Smooth muscle cell of bladder (primary cell): Measurements from ENCODE around the gene ARMC7. TPM values are rescaled to one million over a fixed set of nuclear protein-coding genes. Genes with fewer than 3 reads are reported as not detected.

ENCODE experiments used
- total RNA-seq: library from RNA; depleted of rRNA; stranded (reverse); fragments of >200 nt; gene quantifications from 2 replicates; pipeline ENCODE4 v1.2.3, GENCODE V29; 2014

ARMC7 gene
- 2.1 and 2.2 TPM in 2 replicates for total RNA-seq

DNA sequence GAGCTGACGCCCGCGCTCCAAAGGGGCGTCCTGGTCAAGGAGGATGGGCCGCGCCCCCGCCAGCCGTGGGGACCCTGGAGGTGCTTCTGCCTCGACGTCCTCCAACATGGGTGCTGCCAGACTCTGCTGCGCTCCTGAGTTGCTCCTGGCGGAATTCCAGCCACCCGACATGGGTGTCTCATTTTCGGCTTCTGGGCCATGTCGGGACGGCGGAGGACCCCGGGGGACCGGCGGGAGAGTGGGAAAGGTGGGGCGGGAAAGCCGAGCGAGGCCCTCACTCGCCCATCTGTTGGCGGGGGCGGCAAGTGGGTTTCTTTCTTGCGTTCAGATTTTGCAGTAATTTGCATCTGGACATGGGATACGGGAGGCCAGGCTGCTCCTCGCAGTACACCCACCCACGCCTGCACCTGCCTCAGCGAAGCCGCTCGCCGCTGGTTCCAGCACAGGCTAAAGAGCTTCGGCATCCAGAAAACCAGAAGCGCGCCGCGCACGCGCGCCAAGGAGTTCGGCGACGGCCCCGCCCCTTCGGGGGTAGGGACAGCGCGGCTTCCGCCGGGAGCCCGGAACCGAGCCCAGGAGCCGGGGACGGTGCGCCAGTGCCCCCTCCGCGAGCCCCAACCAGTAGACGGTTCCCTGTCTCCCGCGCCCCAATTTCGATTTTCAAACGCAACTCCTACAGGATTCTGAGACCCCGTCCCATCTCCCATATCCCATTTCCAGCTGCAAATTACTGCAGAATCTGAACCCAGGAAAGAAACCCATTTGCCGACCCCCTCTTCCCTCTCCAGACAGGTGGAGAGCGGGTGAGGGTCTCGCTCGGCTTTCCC, at the start of gene ARMC7:
Gene ARMC7 (plus strand): TSS at position 563 of the 827 bp plus-strand sequence. CDS start 320 bp downstream, outside the sequence.

DNA sequence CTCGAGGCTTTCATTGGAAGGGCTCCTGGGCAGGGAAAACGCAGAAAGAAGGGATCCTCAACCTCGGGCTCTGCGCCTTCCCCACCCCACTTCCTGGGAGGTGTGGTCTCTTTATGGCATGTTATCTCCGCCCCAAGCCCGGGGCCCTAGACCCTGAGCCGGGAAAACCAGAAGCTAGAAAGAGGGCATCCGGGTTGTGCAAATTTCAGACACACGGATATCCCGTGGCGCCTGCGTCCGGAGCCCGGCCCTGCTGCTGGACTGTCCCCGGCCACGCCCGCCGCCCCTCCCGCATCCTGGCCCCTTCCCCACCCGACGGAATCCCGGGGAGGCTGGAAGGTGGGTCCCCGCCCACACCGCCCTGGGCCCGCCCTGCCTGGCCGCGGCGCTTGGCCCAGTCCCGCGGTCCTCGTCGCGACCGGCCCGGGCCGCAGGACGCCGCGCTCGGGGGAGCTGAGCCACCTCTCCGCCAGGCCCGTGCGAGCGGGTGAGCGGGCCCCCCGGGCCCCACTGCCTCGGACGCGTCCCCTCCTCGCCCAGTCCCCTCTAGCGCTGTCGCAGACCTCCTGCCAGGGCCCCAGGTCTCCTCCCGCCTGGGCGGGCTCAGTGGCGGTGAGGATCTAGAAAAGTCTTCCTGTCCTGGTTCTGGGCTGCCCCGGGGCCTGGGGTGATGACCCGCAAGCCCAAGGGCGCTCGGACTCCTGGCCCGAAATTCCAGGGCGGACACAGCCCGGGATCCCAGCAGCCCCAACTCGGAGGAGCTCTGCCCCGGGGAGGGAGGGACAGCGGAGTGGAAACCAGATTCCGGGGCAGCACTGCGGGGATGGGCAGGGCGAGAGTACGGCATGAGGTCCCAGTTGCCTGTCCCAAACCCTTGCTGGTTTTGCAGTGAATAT, 22.0 kb upstream of the ARMC7 start, which contains the start of gene SLC16A5:
Gene SLC16A5 (plus strand): TSS at position 397 of the 896 bp plus-strand sequence. CDS start 5,683 bp downstream, outside the sequence.

DNA sequence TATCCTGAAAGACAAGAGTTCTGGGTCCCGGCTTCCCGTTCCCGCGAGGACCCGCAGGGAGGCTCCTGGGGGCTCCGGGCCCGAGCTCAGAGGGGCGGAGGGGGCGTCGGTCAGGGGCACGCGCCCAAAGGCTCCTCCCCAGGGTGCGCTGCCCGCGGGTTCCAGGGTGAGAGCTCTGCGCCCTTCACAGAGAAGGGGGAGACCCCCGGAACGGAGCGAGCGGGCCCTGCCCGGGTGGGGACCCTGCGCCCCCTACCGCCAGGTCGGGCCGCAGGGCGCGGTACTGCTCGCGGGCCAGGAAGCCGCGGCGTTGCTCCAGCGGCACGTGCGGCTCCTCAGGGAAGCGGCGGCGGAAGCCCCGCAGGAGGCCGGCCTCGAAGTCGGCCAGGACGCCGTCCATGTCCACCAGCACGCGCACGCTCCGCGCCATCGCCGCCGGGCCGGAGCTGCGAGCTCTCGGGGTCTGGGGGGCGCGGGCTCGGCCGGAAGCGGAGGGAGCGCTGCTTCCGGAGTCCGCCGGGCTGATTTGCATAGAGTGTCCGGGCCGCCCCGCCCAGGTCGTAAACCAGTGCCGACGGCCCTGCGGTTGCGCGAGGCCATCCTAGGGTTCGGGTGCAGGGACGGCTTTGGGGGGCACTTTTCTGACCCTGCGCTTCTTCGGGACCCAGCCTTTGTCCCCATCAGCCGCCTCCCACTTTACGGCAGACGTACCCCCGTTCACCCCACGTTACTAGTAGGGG, 21.7 kb downstream of the ARMC7 start, which contains the start of gene NT5C:
Gene NT5C (minus strand): TSS at position 465 of the 740 bp plus-strand sequence. CDS start 35 bp downstream, at position 430.

DNA sequence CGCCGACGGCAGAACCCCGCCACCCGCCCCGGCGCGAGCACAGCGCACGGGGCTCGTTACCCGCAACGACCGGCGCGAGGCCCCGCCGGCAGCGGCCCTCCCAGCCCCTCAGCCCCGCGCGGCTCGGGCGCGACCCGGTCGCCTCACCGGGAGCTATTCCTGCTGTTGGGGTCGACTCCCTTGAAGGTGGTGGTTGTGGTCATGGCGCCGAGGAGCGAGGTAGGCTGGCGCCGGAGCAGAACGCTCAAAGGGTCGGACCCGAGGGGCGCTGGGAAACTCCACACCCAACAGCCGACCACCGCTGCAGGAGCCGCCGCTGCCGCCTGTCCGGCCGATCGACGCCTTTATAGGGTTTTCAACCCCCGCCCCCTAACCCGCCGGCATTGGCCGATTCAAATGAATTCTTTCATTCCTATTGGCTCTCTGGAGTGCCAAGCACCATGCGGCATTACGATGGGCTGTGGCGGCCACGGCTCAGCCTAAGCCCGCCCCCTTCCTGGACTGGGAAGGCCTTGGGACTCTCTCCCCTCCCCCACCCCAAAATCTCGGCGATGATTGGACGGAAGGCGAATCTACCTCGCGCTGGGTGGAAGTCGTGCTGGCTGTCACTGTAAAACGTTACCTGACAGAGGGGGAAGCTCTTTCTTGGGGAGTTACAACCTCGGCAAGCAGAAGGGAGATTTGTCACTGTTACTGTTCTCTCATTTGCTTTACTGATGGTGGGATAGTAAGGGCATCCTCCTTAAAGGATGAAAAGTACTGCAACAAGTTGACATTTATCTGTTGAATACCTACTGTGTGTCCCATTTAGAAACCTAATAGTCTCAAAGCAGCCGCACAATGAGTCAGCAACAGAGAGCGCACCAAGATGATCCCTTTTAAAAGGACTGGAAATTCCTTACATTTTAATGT, 44.7 kb downstream of the ARMC7 start, which contains the start of gene JPT1:
Gene JPT1 (minus strand): TSS at position 318 of the 912 bp plus-strand sequence. CDS start 115 bp downstream, at position 203.

Other genes starting within 250 kb of the ARMC7 start
- 38.4 and 45.8 TPM in 2 replicates for gene FDXR, start 237.0 kb upstream of the ARMC7 start, total RNA-seq
- gene FADS6, start 216.3 kb upstream of the ARMC7 start, total RNA-seq: not detected in 2 replicates
- under 0.01 TPM in 1 of 2 replicates, not detected in the other for gene USH1G, start 186.7 kb upstream of the ARMC7 start, total RNA-seq
- not detected in 2 replicates for gene OTOP2, start 185.7 kb upstream of the ARMC7 start, total RNA-seq
- gene OTOP3, start 174.1 kb upstream of the ARMC7 start, total RNA-seq: not detected in 2 replicates
- 0.28 TPM in 2 replicates for gene HID1, start 137.2 kb upstream of the ARMC7 start, total RNA-seq
- 7.4 and 10.9 TPM in 2 replicates for gene CDR2L, start 122.3 kb upstream of the ARMC7 start, total RNA-seq
- 31.2 and 32.7 TPM in 2 replicates for gene MRPL58, start 97.3 kb upstream of the ARMC7 start, total RNA-seq
- 365 and 394 TPM in 2 replicates for gene ATP5PD, start 63.0 kb upstream of the ARMC7 start, total RNA-seq
- gene KCTD2, start 62.7 kb upstream of the ARMC7 start, total RNA-seq: 9.8 and 16.1 TPM in 2 replicates
- gene SLC16A5, start 22.0 kb upstream of the ARMC7 start, total RNA-seq: 6.1 and 11.0 TPM in 2 replicates
- gene NT5C, start 21.8 kb downstream of the ARMC7 start, total RNA-seq: 19.6 and 51.6 TPM in 2 replicates
- gene JPT1, start 44.5 kb downstream of the ARMC7 start, total RNA-seq: 40.0 and 49.9 TPM in 2 replicates
- gene SUMO2, start 73.0 kb downstream of the ARMC7 start, total RNA-seq: 102 and 140 TPM in 2 replicates
- gene NUP85, start 95.7 kb downstream of the ARMC7 start, total RNA-seq: 18.9 and 23.6 TPM in 2 replicates
- 9.0 and 10.6 TPM in 2 replicates for gene GGA3, start 151.6 kb downstream of the ARMC7 start, total RNA-seq
- 59.7 and 64.0 TPM in 2 replicates for gene MRPS7, start 151.9 kb downstream of the ARMC7 start, total RNA-seq
- gene MIF4GD, start 161.3 kb downstream of the ARMC7 start, total RNA-seq: 3.8 and 5.3 TPM in 2 replicates
- 4.4 and 4.7 TPM in 2 replicates for gene SLC25A19, start 179.5 kb downstream of the ARMC7 start, total RNA-seq